NCI-H345 treated with DMSO at 0.1 percent for 48 hours (cell line): Measurements from ENCODE around the gene C7orf25.
"Not testable (repeated sequence)": the region's sequence is repeated elsewhere in the genome, so short reads cannot be mapped to it uniquely, and the experiment has no call there.

Experiments
- DNase-seq: peaks from one replicate; lab custom pipeline; 2025; ENCODE audit not compliant: unreplicated experiment; lab: John Stamatoyannopoulos, UW

Gene C7orf25

DNA sequence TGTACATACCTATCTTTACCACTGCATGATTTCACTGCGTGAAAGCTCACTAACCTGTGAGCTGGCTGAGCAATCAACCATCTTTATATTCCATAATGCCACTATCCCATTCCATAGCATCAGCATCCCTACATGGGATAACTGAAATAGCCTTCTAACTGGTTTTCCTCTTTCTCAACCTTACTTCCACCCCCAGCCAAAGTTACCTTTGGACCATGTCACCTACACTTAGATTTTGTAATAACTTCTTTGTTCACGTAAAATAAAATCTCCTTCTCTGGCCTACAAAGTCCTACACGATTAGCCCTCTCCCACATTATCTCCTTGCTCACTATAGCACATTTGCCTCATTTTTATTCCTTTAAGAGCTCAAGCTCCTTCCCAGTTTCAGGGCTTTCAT lies 17.6 kb upstream of the C7orf25 start:
- DNase-seq = no peak

DNA sequence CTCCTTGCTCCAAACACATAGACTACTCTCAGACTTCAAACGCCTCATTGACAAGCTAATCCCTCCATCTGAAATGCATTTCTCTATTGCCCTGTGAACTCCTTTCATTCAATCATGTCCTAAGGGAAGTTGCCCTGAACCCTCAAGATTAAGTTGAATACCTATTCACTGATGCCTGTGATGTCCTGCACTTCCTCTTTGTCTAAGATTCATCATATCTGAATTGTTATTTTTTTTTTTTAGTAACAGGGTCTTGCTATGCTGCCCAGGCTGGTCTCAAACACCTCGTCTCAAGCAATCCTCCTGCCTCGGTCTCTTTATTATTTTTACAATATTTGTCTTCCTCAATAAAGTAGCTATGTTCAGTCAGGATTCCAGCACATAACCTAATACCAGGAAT lies 16.9 kb upstream of the C7orf25 start:
- DNase-seq = no peak

DNA sequence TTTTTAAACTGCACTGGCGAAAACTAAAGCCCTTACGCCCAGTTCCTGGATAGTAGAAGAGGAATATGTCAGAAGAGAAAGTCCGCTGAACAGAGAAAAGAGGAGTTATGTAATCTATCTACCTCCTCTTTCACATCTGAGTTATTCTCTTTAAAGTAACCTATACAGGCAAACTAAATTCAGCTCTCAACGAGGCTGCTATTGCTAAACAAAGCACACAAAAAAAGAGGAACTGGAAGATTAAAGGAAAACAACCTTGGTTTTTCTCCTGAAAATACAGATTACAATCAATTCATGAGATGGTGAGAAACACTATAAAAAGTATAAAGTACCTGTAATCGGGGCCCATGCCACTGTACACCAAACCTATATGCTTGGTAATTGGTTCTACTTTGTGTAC lies 14.3 kb upstream of the C7orf25 start:
- DNase-seq = no peak

DNA sequence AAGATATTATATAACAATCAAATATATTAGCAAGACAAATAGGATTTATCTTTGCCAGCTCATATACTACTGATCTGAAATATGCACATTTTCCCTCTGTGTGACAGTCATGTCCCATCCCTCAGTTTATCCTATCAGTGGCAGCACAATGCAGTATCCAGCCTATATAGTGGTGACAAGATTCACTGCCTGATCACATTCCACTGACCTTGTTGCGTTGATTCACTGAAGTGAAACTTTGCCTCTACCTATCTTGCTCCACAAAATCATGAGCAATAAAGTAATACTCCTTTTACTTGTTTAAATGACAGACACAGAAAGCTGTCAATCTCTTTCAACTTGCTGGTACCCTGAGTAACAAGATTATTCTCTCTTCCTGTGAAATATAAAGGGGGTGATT lies 13.8 kb upstream of the C7orf25 start:
- DNase-seq = no peak

DNA sequence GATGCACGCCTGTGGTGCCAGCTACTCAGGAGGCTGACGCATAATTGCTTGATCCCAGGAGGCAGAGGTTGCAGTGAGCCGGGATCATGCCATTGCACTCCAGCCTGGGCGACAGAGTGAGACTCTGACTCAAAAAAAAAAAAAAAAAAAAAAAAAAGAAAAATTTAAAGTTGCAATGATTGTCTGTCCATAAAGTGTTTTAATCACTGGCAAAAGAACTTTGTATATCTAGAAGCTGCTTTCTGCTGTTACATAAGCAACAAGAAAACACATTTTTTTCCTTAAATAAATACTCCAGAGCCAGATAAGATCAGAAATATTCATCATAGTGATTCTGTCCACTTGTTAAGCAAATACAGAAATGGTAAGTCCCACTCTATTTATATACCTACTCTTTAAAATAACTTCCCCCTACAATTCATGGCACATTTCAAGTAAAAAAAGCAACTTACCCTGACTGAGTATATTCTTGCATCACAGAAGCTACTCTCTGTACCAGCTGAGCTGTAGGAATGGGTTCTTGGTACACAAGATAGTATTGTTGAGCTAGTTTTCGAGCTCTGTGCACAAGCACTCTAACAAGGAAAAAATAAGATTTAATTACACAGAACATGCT lies 12.5 kb upstream of the C7orf25 start:
- no peak for DNase-seq

DNA sequence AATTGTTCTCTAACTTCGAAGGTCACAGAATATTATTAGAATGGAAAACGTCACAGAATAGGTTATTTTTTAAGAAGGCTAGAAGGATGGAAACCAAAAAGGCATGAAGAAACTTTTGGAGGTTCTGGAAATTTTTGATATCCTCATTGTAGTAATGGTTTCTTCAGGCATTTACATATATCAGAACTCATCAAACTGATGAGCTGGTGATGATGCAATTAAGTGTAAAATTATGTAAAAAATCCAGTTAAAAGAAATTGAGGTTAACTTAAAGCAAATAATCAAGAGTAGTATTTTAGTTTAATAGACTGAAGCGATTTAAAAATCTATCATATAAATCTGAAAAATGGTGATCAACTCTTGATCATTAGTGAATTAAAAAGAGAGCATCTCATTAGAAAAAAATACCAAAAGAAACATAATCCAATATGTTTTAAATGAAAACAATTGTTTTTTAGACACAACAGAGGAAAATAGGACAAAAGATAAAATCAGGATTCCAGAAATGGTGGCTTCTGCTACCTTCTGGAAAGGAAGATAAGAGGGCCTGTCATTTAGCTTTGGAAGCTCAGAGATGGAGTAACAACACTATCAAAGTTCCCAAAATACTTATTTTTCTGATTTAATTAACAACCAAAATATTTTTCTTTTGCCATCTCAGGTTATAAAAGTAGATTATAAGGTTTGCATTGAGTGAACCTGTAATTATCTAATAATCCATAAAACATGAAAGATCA lies 10.3 kb upstream of the C7orf25 start:
- no peak for DNase-seq

DNA sequence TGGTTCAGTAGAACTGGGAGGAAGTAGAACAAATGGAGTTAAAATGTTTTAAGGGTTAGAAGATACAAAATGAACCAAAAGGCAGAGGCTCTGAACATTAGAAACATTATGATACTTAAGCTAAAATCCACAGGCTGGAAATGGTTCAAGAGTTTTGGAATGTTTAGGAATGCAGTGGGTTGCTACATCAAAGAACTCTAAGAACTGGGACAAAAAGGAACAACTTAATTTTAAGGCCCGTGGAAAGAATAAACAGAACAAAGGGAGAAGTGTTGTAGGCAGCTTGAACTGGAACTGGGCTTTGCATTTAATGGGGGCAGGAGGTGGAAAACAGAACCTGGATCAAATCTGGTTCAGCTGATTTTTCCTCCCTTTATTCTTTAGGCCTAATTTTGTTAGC lies 3.5 kb upstream of the C7orf25 start:
- DNase-seq = no peak

DNA sequence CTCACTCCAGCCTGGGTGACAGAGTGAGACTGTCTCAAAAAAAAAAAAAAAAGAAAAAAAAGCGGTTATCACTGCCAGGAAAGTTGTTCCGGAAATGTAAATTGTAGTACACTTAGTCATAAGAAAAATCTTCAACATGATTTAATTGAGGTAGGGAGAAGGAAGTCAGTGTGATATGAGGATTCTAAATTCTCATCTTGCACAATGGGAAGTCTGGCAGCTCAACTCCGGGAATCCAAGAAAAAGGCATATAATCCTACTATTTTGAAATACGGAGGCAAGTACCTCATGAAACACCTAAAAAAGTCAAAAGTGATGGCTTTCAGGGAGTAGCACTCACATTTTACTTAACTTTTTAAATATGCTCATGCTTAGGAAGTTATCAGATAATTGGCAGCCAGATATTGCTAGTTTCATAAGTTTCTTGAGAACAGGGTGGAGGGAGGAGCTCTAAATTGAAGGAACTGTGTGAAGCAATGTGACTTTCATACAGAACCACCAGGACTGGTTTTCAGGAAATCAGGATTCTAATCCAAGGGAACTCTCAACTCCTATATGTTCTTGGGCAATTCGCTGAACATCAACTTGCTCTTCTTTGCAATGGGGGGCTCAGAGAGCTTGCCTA lies 2.7 kb upstream of the C7orf25 start:
- no peak for DNase-seq

DNA sequence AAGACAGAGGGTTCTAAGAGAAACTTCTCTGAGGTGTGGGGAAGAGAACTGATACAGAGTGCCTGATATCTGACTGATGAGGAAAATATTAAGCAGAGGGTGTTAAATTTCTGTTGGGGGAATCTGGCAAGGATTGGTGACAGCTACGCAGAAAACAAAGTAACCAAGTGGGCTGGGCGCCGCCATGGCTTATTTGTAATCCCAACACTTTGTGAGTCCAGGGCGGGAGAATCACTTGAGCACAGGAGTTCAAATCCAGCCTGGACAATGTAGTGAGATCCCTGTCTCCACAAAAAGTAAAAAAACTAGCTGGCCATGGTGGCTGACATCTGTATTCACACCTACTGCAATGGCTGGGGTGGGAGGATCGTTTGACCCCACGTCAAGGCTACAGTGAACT lies 2.1 kb upstream of the C7orf25 start:
- no peak for DNase-seq

DNA sequence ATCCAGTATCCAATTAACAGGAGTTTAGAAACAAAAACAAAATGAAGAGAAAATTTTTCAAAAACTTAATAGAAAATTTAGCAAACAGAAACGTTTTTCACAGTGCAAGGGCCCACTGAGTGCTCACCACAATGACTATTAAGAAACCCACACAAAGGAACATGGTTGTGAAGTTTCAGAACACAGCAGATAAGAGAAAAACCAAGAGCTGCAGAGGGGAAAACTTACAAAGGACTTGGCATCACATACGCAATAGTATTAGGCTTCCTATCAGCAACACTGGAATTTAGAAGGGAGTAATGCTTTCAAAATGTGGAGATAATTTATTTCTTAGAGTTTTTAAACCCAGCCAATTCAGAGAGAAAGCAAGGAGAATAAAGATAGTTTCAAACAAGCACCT lies 1.7 kb upstream of the C7orf25 start:
- DNase-seq = no peak

DNA sequence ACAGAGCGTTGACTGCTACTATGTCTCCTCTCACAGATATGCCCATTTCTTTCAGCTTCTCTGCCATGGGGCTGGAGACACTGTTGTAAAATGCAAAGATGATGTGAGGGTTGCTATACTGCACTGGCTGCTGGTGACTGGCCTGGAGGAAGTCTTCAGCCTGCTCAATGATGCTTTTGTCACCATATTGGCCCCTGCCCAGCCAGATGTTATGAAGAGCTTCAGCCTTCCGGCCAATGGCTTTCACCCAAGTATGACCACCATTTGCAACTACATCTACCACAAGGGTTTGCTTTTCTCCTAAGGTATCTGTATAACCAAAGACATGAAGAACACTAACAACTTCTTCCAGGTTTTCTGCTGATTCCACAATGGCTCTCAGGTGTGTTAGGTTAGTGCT lies 1.6 kb downstream of the C7orf25 start:
- no peak for DNase-seq

DNA sequence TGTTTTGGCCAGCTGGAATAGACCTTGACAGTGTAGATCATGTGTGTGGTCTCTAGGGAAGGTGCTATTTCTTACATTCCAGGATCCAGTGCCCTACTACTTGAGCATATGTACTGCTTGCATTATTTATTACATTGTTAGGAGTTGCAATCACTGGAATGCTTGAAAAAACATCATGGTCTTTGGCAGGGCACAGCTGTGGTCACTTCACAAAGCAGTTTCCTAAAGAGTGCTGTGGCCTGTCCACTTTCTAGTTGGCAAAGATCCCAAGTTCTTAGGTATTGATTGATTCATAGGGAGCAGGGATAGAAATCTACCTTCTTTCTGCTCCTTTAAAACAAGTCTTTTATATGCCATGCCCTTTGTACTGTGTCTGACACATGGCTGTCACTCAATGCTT lies 4.6 kb downstream of the C7orf25 start:
- no peak for DNase-seq

DNA sequence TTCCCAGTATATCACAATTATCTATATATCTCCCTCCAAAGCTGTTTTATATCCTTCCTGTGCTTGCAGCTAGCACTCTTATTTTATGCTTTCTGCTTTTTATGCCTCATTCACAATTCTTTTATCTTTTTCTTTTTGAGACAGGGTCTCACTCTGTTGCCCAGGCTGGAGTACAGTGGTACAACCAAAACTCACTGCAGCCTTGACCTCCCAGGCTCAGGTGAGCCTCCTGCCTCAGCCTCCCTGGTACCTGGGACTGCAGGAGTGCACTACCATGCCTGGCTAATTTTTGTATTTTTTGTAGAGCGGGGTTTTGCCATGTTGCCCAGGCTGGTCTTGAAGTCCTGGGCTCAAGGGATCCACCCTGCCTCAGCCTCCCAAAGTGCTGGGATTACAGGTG lies 5.7 kb downstream of the C7orf25 start:
- DNase-seq = no peak

DNA sequence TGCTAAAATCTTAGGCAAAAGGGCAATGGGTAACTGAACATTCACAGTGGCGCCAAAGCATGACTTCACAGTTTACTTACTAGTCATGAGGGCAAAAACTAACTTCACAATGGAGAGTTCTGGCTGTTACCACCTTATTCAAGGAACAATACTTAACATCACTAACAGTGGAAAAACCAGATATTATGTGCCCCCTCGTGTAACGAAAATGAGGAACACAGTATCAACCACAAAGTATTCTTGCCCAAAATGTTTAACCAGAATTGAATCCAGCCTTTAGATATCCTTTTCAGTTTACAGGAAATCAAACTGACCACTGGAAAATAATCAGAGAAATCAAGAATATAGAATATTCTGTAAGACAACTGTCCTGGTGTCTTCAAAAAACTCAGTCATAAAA lies 9.5 kb downstream of the C7orf25 start:
- no peak for DNase-seq

DNA sequence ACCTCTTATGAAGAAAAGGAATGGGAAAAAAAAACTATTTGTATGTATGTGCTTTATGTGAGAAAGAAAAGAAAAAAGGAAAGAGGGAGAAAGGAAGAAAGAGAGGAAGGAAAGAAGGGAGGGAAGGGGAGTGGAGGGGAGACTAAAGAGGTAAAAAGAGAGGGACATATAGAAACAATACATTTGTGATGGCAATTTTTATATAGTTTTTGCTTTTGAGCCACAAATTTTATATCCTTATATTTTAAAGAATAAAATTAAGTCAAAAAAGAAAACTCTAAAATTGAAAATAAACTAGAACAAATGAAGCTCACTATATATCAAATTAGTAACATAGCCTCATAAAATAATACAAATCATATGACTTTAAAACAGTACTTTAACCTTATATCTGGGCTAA lies 11.0 kb downstream of the C7orf25 start:
- no peak for DNase-seq

DNA sequence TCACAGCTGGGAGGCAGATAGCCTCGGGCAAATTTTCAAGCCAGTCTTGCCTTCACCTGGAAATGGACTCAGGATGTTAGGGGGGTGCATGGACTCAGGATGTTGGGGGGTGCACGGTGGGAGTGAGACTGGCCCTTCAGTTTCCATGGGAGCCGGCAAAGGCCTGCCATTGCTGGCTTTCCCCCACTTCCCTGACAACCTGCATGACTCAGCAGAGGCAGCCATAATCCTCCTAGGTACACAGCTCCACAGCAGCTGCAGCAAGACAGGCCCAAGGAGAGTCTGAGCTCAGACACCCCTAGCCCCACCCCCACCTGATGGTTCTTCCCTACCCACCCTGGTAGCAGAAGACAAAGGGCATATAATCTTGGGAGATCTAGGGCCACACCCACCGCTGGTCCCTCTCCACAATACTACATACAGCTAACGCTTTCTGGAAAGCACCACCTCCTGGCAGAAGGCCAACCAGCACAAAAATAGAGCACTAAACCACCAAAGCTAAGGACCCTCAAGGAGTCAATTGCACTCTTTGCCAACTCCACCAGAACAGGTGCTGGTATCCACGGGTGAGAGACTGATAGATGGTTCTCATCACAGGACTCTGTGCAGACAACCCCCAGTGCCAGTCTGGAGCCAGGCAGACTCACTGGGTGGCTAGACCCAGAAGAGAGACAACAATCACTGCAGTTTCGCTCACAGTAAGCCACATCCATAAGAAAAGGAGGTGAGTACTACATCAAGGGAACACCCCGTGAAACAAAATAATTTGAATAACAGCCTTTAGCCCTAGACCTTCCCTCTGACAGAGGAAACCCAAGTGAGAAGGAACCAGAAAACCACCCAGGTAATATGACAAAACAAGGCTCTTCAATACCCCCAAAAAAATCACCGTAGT lies 18.3 kb downstream of the C7orf25 start:
- peak; percentile 71 for DNase-seq

DNA sequence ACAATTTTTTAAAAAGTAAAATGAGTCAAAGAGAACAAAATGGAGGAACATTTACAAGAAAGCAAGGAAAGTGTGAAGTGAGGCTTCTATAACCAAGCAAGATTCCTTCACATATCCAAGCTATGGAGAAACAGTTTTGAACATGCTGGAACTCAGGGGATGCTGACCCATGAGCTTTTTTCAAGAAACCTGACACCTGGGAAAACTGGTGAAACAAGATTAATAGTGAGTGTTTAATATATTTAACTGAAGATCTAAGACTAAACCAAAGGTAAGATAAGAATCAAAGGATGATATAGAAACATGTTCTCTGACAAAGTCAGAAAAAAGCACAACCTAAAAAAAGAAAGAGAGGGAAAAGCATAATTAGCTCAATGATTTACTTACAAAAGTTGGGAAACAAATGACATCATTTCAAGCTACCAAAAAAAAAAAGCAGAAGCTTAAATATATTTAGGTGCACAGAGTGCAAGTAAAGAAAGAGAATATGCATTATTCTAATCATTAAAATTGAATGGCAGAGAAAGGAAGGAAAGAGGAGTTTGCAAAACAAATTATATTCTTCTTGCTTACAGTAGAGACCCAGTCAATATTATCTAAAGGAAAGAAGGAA lies 24.9 kb downstream of the C7orf25 start:
- no peak for DNase-seq

DNA sequence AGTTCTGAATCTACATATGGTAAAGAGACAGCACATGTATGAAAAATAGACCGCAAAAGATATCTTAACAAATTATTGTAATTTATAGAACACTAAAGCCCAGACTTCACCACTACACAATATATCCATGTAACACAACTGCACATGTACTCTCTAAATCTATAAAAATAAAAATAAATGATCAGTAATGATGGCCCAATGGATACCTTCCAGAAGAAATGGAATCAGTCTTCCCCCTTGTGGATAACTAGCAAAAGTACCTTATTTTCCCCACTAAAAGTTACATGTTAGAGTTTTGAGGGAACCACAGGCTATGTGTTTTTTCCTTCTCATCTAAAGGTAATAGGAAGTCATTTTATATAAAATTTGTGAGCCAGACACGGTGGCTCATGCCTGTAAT lies 25.7 kb downstream of the C7orf25 start:
- no peak for DNase-seq

DNA sequence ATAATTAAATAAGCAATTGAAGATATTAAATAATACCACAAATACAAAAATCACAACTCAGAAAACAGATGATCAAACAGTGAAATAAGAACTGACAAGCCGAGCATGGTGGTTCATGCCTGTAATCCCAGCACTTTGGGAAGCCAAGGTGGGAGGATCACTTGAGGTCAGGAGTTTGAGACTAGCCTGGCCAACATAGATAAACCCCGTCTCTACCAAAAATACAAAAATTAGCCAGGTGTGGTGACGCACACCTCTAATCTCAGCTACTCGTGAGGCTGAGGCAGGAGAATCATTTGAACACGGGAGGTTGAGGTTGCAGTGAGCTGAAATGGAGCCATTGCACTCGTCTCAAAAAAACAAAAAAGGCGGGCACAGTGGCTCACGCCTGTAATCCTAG lies 26.7 kb downstream of the C7orf25 start:
- DNase-seq = not testable (repeated sequence)

DNA sequence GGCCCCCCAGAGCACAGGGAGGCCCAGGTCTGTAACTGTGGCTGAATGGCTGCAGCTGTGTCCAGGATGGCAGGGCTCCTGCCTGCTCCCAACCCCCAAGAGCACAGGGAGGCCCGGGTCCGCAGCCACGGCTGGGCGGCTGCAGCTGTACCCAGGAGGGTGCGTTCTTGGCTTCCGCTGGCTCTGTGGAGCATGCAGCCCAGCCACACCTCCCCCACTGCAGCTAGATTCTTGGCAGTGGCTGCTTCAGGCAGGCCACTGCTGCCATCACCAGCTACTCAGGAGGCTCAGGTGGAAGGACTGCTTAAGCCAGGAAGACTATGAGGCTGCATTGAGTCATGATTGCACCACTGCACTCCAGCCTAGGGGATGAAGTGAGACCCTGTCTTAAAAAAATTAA lies 27.9 kb downstream of the C7orf25 start:
- DNase-seq = no peak

DNA sequence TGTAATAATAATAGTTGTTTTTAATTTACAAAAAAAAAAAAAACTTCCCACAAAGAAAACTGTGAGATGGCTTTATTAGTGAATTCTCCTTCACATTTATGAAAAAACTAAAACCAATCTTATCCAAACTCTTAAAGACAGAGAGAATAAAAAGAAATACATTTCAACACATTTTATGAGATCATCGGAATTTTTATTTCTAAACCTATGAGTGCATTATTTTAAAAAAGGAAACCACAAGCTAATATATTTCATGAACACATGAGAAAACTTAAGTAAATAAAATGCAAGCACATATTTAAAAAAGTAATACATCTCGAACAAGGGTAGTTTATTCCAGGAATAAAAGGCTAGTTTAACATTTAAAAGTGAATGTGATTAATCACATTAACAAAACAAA lies 31.5 kb downstream of the C7orf25 start:
- no peak for DNase-seq
